OCI-LY3 (cell line): ENCODE data around the gene MYO5B.
"Not testable (repeated sequence)": the region's sequence is repeated elsewhere in the genome, so short reads cannot be mapped to it uniquely, and the experiment has no call there.

Experiments
- H2AFZ ChIP-seq: fragments of 200-600, 300-600 bp; shearing (Covaris generic); 2 replicates; pipeline ENCODE4 v1.6.0; 2014; ENCODE audit warnings: antibody characterized with exemption, low read depth, low read length
- H3K27ac ChIP-seq: fragments of 200-600, 300-600 bp; sonication (generic); 2 replicates; pipeline ENCODE4 v1.5.1; 2014; ENCODE audit warnings: mild to moderate bottlenecking, low read length, moderate library complexity, mixed read lengths
- H3K27me3 ChIP-seq: fragments of 200-600, 300-600 bp; sonication (generic); 2 replicates; pipeline ENCODE4 v1.6.1; 2014; ENCODE audit warnings: low read depth, low read length, mixed read lengths
- H3K36me3 ChIP-seq: fragments of 200-600, 300-600 bp; sonication (generic); replicated peaks from 2 replicates; pipeline ENCODE3; 2014; ENCODE audit warnings: low read depth, low read length, mixed read lengths
- H3K4me1 ChIP-seq: fragments of 300-600, 200-600 bp; sonication (generic); 2 replicates; pipeline ENCODE4 v1.6.1; 2014; ENCODE audit warnings: low read length, mixed read lengths
- H3K4me2 ChIP-seq: fragments of 200-600, 300-600 bp; sonication (generic); 2 replicates; pipeline ENCODE4 v1.6.1; 2014; ENCODE audit warnings: low read length, mixed read lengths
- H3K4me3 ChIP-seq: fragments of 300-600, 200-600 bp; sonication (generic); 2 replicates; pipeline ENCODE4 v1.5.1; 2014; ENCODE audit warnings: antibody characterized with exemption, mild to moderate bottlenecking, low read length, moderate library complexity
- H3K79me2 ChIP-seq: fragments of 300-600, 200-600 bp; shearing (Covaris generic); 2 replicates; pipeline ENCODE4 v1.6.1; 2014; ENCODE audit warnings: mild to moderate bottlenecking, low read length, mixed read lengths
- H3K9ac ChIP-seq: fragments of 300-600, 200-600 bp; shearing (Covaris generic); 2 replicates; pipeline ENCODE4 v1.6.0; 2014; ENCODE audit warnings: mild to moderate bottlenecking, low read length, moderate library complexity
- H3K9me3 ChIP-seq: fragments of 200-600, 300-600 bp; shearing (Covaris generic); 2 replicates; pipeline ENCODE4 v1.6.1; 2014; ENCODE audit warnings: low read length, mixed read lengths; ENCODE audit not compliant: insufficient read depth
- H4K20me1 ChIP-seq: fragments of 200-600, 300-600 bp; sonication (generic); 2 replicates; pipeline ENCODE4 v1.6.1; 2016; ENCODE audit warnings: low read length, mixed read lengths; ENCODE audit not compliant: insufficient read depth
- CTCF ChIP-seq: fragments of 200-600, 300-600 bp; sonication (generic); IDR thresholded peaks from 2 replicates; pipeline ENCODE4 v1.5.1; 2014; ENCODE audit warnings: antibody characterized with exemption, low read length, low read depth
- EZH2phosphoT487 ChIP-seq: fragments of 200-600 bp; shearing (Covaris generic); IDR thresholded peaks from 2 replicates; pipeline ENCODE4 v1.6.1; 2018; ENCODE audit warnings: antibody characterized with exemption, mixed run types, low read depth

Gene MYO5B

GRCh38 chr18:49811151-49811938 lies 383.6 kb downstream of the MYO5B start:
- peaks cover 79% of the 10 kb centered on the region for H3K79me2 ChIP-seq
- H3K4me3 ChIP-seq: peak overlapping the region; percentile 80; the same call in 1 of the 2 replicates
- peaks cover 17% of the 10 kb centered on the region for H3K4me1 ChIP-seq
- TF ChIP-seq CTCF: no peak
- no peak for TF ChIP-seq EZH2phosphoT487
- H4K20me1 ChIP-seq: peaks cover 35% of the 10 kb centered on the region
- H3K9ac ChIP-seq: no peak overlapping the region; the same call in 1 of the 2 replicates
- no peak overlapping the region for H2AFZ ChIP-seq
- peaks cover 16% of the 10 kb centered on the region for H3K36me3 ChIP-seq
- H3K4me2 ChIP-seq: peak overlapping the region; percentile 96
- no peaks in the 10 kb centered on the region for H3K9me3 ChIP-seq
- H3K27me3 ChIP-seq: no peaks in the 10 kb centered on the region
- H3K27ac ChIP-seq: no peak overlapping the region

- H3K79me2 ChIP-seq: peaks cover 96% of the 10 kb centered on the region
- not testable (repeated sequence) for H3K4me2 ChIP-seq, H3K9ac ChIP-seq, H3K27ac ChIP-seq, H2AFZ ChIP-seq, H3K4me3 ChIP-seq, H3K9me3 ChIP-seq, H3K27me3 ChIP-seq
- peaks cover 60% of the 10 kb centered on the region for H4K20me1 ChIP-seq
- H3K4me1 ChIP-seq: peaks cover 14% of the 10 kb centered on the region
- H3K36me3 ChIP-seq: peaks cover 16% of the 10 kb centered on the region
These were observed 386.3 kb downstream of the MYO5B start for GRCh38 chr18:49808553-49809191.

- H3K79me2 ChIP-seq: peaks cover 59% of the 10 kb centered on the region
These were observed 390.9 kb downstream of the MYO5B start for GRCh38 chr18:49804096-49804495.

GRCh38 chr18:49802623-49803022 lies 392.3 kb downstream of the MYO5B start:
- no peak overlapping the region for H3K9ac ChIP-seq
- TF ChIP-seq EZH2phosphoT487 (no peak), CTCF (no peak)
- peaks cover 47% of the 10 kb centered on the region for H4K20me1 ChIP-seq
- H3K4me3 ChIP-seq: no peak overlapping the region
- no peak overlapping the region for H2AFZ ChIP-seq
- H3K4me1 ChIP-seq: no peaks in the 10 kb centered on the region
- H3K79me2 ChIP-seq: peaks cover 44% of the 10 kb centered on the region
- no peaks in the 10 kb centered on the region for H3K9me3 ChIP-seq
- H3K27ac ChIP-seq: no peak overlapping the region
- no peak overlapping the region for H3K4me2 ChIP-seq
- no peaks in the 10 kb centered on the region for H3K27me3 ChIP-seq
- H3K36me3 ChIP-seq: peaks cover 24% of the 10 kb centered on the region

More at GRCh38 chr18:49804096-49804495, 390.9 kb downstream of the MYO5B start:
- H3K4me1 ChIP-seq: no peaks in the 10 kb centered on the region
- H4K20me1 ChIP-seq: peaks cover 55% of the 10 kb centered on the region
- no peak overlapping the region for H2AFZ ChIP-seq
- H3K9me3 ChIP-seq: no peaks in the 10 kb centered on the region
- H3K4me3 ChIP-seq: no peak overlapping the region
- TF ChIP-seq EZH2phosphoT487: no peak
- TF ChIP-seq CTCF: no peak
- H3K27ac ChIP-seq: no peak overlapping the region
- no peak overlapping the region for H3K4me2 ChIP-seq
- H3K27me3 ChIP-seq: no peaks in the 10 kb centered on the region
- no peak overlapping the region for H3K9ac ChIP-seq
- H3K36me3 ChIP-seq: peaks cover 18% of the 10 kb centered on the region

- not testable (repeated sequence) for H3K9ac ChIP-seq
These were observed 394.5 kb downstream of the MYO5B start for GRCh38 chr18:49800491-49800890.

GRCh38 chr18:49799806-49800205 lies 395.1 kb downstream of the MYO5B start:
- not testable (repeated sequence) for H3K9me3 ChIP-seq, H3K27me3 ChIP-seq, H3K9ac ChIP-seq, H3K4me2 ChIP-seq, H3K27ac ChIP-seq, H3K4me1 ChIP-seq, H2AFZ ChIP-seq, H3K4me3 ChIP-seq
- Histone ChIP-seq H4K20me1 (peaks cover 19% of the 10 kb centered on the region), H3K79me2 (peaks cover 16% of the 10 kb centered on the region), H3K36me3 (peaks cover 42% of the 10 kb centered on the region)

More at GRCh38 chr18:49800491-49800890, 394.5 kb downstream of the MYO5B start:
- H3K27me3 ChIP-seq, H3K4me3 ChIP-seq, H2AFZ ChIP-seq, H3K4me1 ChIP-seq, H3K9me3 ChIP-seq, H3K4me2 ChIP-seq, H3K27ac ChIP-seq: not testable (repeated sequence)
- Histone ChIP-seq H3K36me3 (peaks cover 35% of the 10 kb centered on the region), H4K20me1 (peaks cover 25% of the 10 kb centered on the region), H3K79me2 (peaks cover 23% of the 10 kb centered on the region)
